ENCODE measurements around the gene WDR77. TPM values are rescaled to one million over a fixed set of nuclear protein-coding genes. Genes with fewer than 3 reads are reported as not detected.

Gene WDR77
- total RNA-seq, 1 donor from 2014 or later, result 27.3 TPM

GRCh38 chr1:111392460-111392945 is 56.6 kb downstream of the WDR77 start:
- peak; percentile 28 for ATAC-seq
- intact Hi-C loops (cut with micrococcal nuclease), result no loop called here

DNA sequence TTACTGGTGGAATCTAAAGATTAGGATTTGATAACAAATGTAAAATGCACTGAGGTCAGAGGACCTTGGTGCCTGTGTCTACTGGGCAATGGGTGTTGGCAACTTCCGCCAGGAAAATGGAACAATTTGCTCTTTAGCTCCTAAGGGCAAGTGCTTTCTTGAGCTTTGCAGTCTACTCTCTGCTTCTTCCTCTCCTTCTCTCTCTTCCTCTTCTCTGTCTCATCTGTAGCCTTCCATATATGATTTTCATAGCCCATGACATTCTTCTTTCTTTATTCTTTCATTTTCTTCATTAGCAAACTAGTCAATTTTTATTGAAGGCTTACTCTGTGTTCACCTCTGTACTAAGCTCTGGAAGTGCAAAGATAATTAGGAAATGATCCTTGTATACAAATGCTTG is 57.0 kb downstream of the WDR77 start:
- intact Hi-C loops (cut with micrococcal nuclease), result no loop called here
- ATAC-seq, result peak; percentile 31

More at GRCh38 chr1:111392460-111392945, 56.6 kb downstream of the WDR77 start:
- no peak for DNase-seq

More for the DNA sequence above, 57.0 kb downstream of the WDR77 start:
- no peak for DNase-seq

Other genes starting within 250 kb of the WDR77 start
- gene DENND2D, start 248.6 kb downstream of the WDR77 start, total RNA-seq, result 1.3 TPM
- 4.7 TPM for gene CHI3L2, start 221.5 kb downstream of the WDR77 start, total RNA-seq
- not detected for gene CHIA, start 158.4 kb downstream of the WDR77 start, total RNA-seq
- 0.17 TPM for gene OVGP1, start 21.5 kb downstream of the WDR77 start, total RNA-seq
- 714 TPM for gene ATP5PB, start 208 bp upstream of the WDR77 start, total RNA-seq
- 8.0 TPM for gene C1orf162, start 24.7 kb upstream of the WDR77 start, total RNA-seq
- gene ADORA3, start 54.4 kb upstream of the WDR77 start, total RNA-seq, result 4.1 TPM
- 0.64 TPM for gene TMIGD3, start 54.4 kb upstream of the WDR77 start, total RNA-seq
- gene RAP1A, start 170.5 kb upstream of the WDR77 start, total RNA-seq, result 102 TPM

Data from left ventricle myocardium superior (tissue), 1 donor.